ENCODE measurements around the gene JARID2. TPM values are rescaled to one million over a fixed set of nuclear protein-coding genes. Genes with fewer than 3 reads are reported as not detected.

JARID2 gene
- total and polyA plus RNA-seq, 2 of the 8 experiments (the other 6 are each of a cell fraction or from before 2014, with no cell fraction given): 60.1 to 239 TPM

- H3K14ac ChIP-seq (ENCODE audit: insufficient read length): no peak overlapping the region
- H2BK20ac ChIP-seq (ENCODE audit: low read length): no peak overlapping the region
- peaks cover 15 to 48% (median 35%) of the 10 kb centered on the region in 4 experiments for H3K4me1 ChIP-seq (replicated peaks in 1 of 4; ENCODE audit: control insufficient read depth in 3 of 4, insufficient read depth in 4 of 4, low read length in 3 of 4)
- no peak overlapping the region for H2BK15ac ChIP-seq (ENCODE audit: low read length)
- H3K27me3 ChIP-seq (replicated peaks in 1 of 4; ENCODE audit: control insufficient read depth in 3 of 4, extremely low read depth in 1 of 4, insufficient read depth in 3 of 4, low read length in 3 of 4): no peaks in the 10 kb centered on the region
- peaks cover 70 to 100% of the 10 kb centered on the region in 2 experiments for H3K79me2 ChIP-seq (ENCODE audit: control insufficient read depth in 1 of 2, insufficient read depth in 2 of 2, low read length in 2 of 2)
- H3K9me3 ChIP-seq (ENCODE audit: insufficient read depth in 2 of 2, low read depth in 1 of 2, low read length in 1 of 2): no peaks in the 10 kb centered on the region
- H3K4me3 ChIP-seq (ENCODE audit: extremely low read depth in 1 of 4, insufficient read depth in 2 of 4, low read depth in 3 of 4, low read length in 4 of 4): no peak overlapping the region; a peak in 1 of 8 replicates
- no peak overlapping the region for H3K27ac ChIP-seq (ENCODE audit: low read depth, low read length)
- no peak overlapping the region for H2AK5ac ChIP-seq (ENCODE audit: low read depth, low read length)
- POLR2A ChIA-PET (ENCODE audit: partially characterized antibody): no interaction called here
- H4K91ac ChIP-seq (replicated peaks; ENCODE audit: insufficient read length, low read length): no peak overlapping the region
- H4K20me1 ChIP-seq (replicated peaks in 1 of 2; ENCODE audit: control insufficient read depth in 1 of 2, insufficient read depth in 2 of 2, low read length in 2 of 2): peaks cover 47 to 81% of the 10 kb centered on the region in 2 experiments
- no peak overlapping the region for H3K18ac ChIP-seq (ENCODE audit: extremely low read depth, low read length)
- H3K56ac ChIP-seq (replicated peaks; ENCODE audit: insufficient read length, low read depth, low read length): no peak overlapping the region
- no peak overlapping the region for H2BK5ac ChIP-seq (ENCODE audit: low read depth, low read length)
- H3K4ac ChIP-seq (replicated peaks; ENCODE audit: insufficient read length, low read depth, low read length): no peak overlapping the region
- no peak overlapping the region for H4K5ac ChIP-seq (ENCODE audit: insufficient read length, low read depth, low read length)
- H4K8ac ChIP-seq (ENCODE audit: extremely low read depth, insufficient read depth, low read length): no peak overlapping the region
- H3K4me2 ChIP-seq (ENCODE audit: insufficient read depth in 1 of 2, low read depth in 2 of 2, low read length in 2 of 2): peak overlapping the region; percentile 42 to 57; a peak in 2 of 4 replicates
- no peak overlapping the region for H2AFZ ChIP-seq (ENCODE audit: low read length)
- CTCF ChIA-PET (ENCODE audit: partially characterized antibody): interaction anchor here (0.6 to 2.1 kb wide), 5 partner anchors 10 to 212 kb away, joined by 3 to 5 read pairs (median 3); no protein-coding TSS in a partner anchor
- no peak overlapping the region for H2BK120ac ChIP-seq (replicated peaks; ENCODE audit: low read depth, low read length)
- FAIRE-seq: no peak
- 0 out of 8 replicates have a peak, but pooled peaks cover 0 to 1% (median 0%) of the 10 kb centered on the region in 4 experiments for H3K36me3 ChIP-seq (ENCODE audit: control insufficient read depth in 2 of 4, insufficient read depth in 4 of 4, low read length in 3 of 4)
- no peak overlapping the region for H3K23ac ChIP-seq (ENCODE audit: insufficient read length)
- no peaks in the 10 kb centered on the region for H3K23me2 ChIP-seq (ENCODE audit: low read depth, low read length)
- H3K9ac ChIP-seq (replicated peaks in 1 of 4; ENCODE audit: extremely low read depth in 1 of 4, low read depth in 3 of 4, low read length in 3 of 4): no peak overlapping the region
- no peak for DNase-seq (ENCODE audit: low read depth in 1 of 2, low spot score in 2 of 2)
- H2BK12ac ChIP-seq (ENCODE audit: low read depth, low read length): no peak overlapping the region
- H3K79me1 ChIP-seq (ENCODE audit: low read depth, low read length): peaks cover 18% of the 10 kb centered on the region
- TF ChIP-seq CTBP2 (IDR thresholded peaks at IDR 0.05; ENCODE audit: borderline replicate concordance, insufficient read depth, insufficient read length, low read length) (no peak), SP4 (IDR thresholded peaks at IDR 0.05; ENCODE audit: low read length) (no peak)
Measured at GRCh38 chr6:15404685-15404980, 158.8 kb downstream of the JARID2 start.
